ENCODE data around the gene ARHGEF1. TPM values are rescaled to one million over a fixed set of nuclear protein-coding genes. Genes with fewer than 3 reads are reported as not detected.
A peak's percentile ranks its signal among the peaks of the same experiment; 100 is the strongest.

The ARHGEF1 gene
- total RNA-seq, 2 donors from 2014 or later: 64.1 to 98.7 TPM

GRCh38 chr19:41859213-41859617 lies 23.8 kb upstream of the ARHGEF1 start:
- Histone ChIP-seq H3K36me3 (peaks cover 14% of the 10 kb centered on the region), H3K27ac (peak overlapping the region; percentile 97), H3K4me1 (peaks cover 11% of the 10 kb centered on the region), H3K9ac (ENCODE audit: low read depth in 2 of 2, low read length in 2 of 2) (peak overlapping the region; percentile 4 to 98), H3K27me3 (no peaks in the 10 kb centered on the region), H3K4me3 (peak overlapping the region; percentile 86), H3K9me3 (no peaks in the 10 kb centered on the region)
- no peak for TF ChIP-seq CTCF (IDR thresholded peaks at IDR 0.05)
- intact Hi-C loops (cut with DNase I): no loop called here
- DNase-seq: no peak

GRCh38 chr19:41859618-41860418 lies 23.2 kb upstream of the ARHGEF1 start, which contains the start of gene RPS19:
Gene RPS19 (plus strand): TSS chr19:41860255. CDS start chr19:41860775, 520 bp downstream.
- intact Hi-C loops (cut with DNase I): no loop called here
- H3K36me3 ChIP-seq: peaks cover 20% of the 10 kb centered on the region
- peak; percentile 99 for DNase-seq
- peak; percentile 71 for TF ChIP-seq CTCF (IDR thresholded peaks at IDR 0.05)
- peak within 1 kb of the TSS; percentile 86 for H3K4me3 ChIP-seq
- H3K27ac ChIP-seq: peak within 1 kb of the TSS; percentile 97
- peak within 1 kb of the TSS; percentile 89 to 98 for H3K9ac ChIP-seq (ENCODE audit: low read depth in 2 of 2, low read length in 2 of 2)
- no peaks in the 10 kb centered on the region for H3K9me3 ChIP-seq
- peaks cover 11% of the 10 kb centered on the region for H3K4me1 ChIP-seq
- H3K27me3 ChIP-seq: no peaks in the 10 kb centered on the region

GRCh38 chr19:41860419-41861115 lies 22.4 kb upstream of the ARHGEF1 start:
- DNase-seq: no peak
- Histone ChIP-seq H3K27ac (peak overlapping the region; percentile 97), H3K9me3 (no peaks in the 10 kb centered on the region), H3K27me3 (no peaks in the 10 kb centered on the region), H3K4me3 (peak overlapping the region; percentile 86), H3K4me1 (peaks cover 11% of the 10 kb centered on the region), H3K9ac (ENCODE audit: low read depth in 2 of 2, low read length in 2 of 2) (peak overlapping the region; percentile 89 to 98), H3K36me3 (peaks cover 22% of the 10 kb centered on the region)
- no peak for TF ChIP-seq CTCF (IDR thresholded peaks at IDR 0.05)
- intact Hi-C loops (cut with DNase I): no loop called here

- Histone ChIP-seq H3K9ac (ENCODE audit: low read depth in 2 of 2, low read length in 2 of 2) (peak overlapping the region; percentile 89 to 98), H3K27me3 (no peaks in the 10 kb centered on the region), H3K27ac (no peak overlapping the region), H3K9me3 (no peaks in the 10 kb centered on the region), H3K36me3 (peaks cover 22% of the 10 kb centered on the region), H3K4me3 (peak overlapping the region; percentile 86), H3K4me1 (peaks cover 11% of the 10 kb centered on the region)
- TF ChIP-seq CTCF (IDR thresholded peaks at IDR 0.05): no peak
- no peak for DNase-seq
- intact Hi-C loops (cut with DNase I): no loop called here
Measured at GRCh38 chr19:41861116-41861768, 21.7 kb upstream of the ARHGEF1 start.

- intact Hi-C loops (cut with DNase I): no loop called here
- H3K4me3 ChIP-seq: peak overlapping the region; percentile 86
- no peak overlapping the region for H3K27ac ChIP-seq
- H3K27me3 ChIP-seq: no peaks in the 10 kb centered on the region
- H3K4me1 ChIP-seq: peaks cover 11% of the 10 kb centered on the region
- no peaks in the 10 kb centered on the region for H3K9me3 ChIP-seq
- H3K36me3 ChIP-seq: peaks cover 22% of the 10 kb centered on the region
- H3K9ac ChIP-seq (ENCODE audit: low read depth in 2 of 2, low read length in 2 of 2): peak overlapping the region; percentile 36 to 98
- DNase-seq: no peak
- TF ChIP-seq CTCF (IDR thresholded peaks at IDR 0.05): no peak
Measured at GRCh38 chr19:41861846-41862245, 21.1 kb upstream of the ARHGEF1 start.

Measured in colonic mucosa (tissue), 4 donors.